OCI-LY3 (cell line): ENCODE results near the gene MAL.

ENCODE experiments used
- EZH2phosphoT487 ChIP-seq: fragments of 200-600 bp; shearing (Covaris generic); IDR thresholded peaks from 2 replicates; pipeline ENCODE4 v1.6.1; 2018; ENCODE audit warnings: antibody characterized with exemption, mixed run types, low read depth
- TF ChIP-seq, protein P1 (sequence below): fragments of 200-600, 300-600 bp; sonication (generic); IDR thresholded peaks from 2 replicates; pipeline ENCODE4 v1.5.1; 2014; ENCODE audit warnings: antibody characterized with exemption, low read length, low read depth

DNA sequence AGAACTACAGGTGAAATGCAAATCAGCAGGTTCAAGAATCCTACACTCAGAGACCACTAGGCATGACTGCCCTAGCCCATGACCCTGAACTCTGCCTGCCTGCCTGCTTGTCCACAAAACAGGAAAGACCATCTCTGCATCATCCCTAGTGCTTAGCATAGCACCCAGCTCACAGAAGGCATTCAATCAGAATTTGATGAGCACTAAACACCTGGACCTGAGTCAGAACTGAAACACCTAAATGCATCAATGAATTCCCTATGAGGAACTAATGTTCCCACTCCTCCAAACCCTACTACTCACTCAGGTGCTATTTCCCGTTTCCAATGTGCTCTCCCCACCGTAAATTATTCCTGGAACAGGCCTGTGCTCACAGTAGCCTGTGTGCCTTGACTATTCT, 74.4 kb downstream of the MAL start:
- TF ChIP-seq, protein P1, sequence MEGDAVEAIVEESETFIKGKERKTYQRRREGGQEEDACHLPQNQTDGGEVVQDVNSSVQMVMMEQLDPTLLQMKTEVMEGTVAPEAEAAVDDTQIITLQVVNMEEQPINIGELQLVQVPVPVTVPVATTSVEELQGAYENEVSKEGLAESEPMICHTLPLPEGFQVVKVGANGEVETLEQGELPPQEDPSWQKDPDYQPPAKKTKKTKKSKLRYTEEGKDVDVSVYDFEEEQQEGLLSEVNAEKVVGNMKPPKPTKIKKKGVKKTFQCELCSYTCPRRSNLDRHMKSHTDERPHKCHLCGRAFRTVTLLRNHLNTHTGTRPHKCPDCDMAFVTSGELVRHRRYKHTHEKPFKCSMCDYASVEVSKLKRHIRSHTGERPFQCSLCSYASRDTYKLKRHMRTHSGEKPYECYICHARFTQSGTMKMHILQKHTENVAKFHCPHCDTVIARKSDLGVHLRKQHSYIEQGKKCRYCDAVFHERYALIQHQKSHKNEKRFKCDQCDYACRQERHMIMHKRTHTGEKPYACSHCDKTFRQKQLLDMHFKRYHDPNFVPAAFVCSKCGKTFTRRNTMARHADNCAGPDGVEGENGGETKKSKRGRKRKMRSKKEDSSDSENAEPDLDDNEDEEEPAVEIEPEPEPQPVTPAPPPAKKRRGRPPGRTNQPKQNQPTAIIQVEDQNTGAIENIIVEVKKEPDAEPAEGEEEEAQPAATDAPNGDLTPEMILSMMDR, result no peak
- TF ChIP-seq EZH2phosphoT487, result no peak
